ENCODE results near the gene CFAP46. TPM values are rescaled to one million over a fixed set of nuclear protein-coding genes. Genes with fewer than 3 reads are reported as not detected.

The CFAP46 gene
- polyA plus RNA-seq, 3 donors: 0.07 TPM; not detected in 2

DNA sequence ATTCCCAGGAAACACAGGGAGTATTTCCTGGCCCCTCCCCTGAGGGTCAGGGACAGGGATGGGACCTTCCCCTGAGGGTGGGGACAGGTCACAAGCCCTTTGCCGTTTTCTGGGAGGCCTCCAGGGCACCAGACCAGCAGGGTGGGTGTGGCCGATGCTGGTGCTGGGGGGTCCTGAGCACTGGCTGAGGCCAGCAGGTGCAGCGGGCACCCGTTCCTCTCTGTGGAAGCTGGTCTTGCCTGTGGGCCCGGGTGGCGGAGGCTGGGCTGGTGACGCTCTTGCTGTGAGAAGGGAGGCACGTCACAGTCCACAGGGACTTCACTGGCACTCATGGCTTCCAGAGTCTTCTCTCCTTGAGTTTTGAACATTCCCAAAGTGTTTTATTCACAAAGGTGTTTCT, 44.2 kb upstream of the CFAP46 start:
- H3K4me2 ChIP-seq (replicated peaks; ENCODE audit: extremely low read depth, low read length, poor library complexity, severe bottlenecking): no peak overlapping the region
- peaks cover 0 to 5% of the 10 kb centered on the region in 2 donors for H3K27me3 ChIP-seq (ENCODE audit: control insufficient read depth in 2 of 2, insufficient read depth in 2 of 2, low read length in 2 of 2)
- 93% methylated on average over 7 of the region's 8 CpGs for WGBS (ENCODE audit: insufficient coverage)
- TF ChIP-seq, protein P1, sequence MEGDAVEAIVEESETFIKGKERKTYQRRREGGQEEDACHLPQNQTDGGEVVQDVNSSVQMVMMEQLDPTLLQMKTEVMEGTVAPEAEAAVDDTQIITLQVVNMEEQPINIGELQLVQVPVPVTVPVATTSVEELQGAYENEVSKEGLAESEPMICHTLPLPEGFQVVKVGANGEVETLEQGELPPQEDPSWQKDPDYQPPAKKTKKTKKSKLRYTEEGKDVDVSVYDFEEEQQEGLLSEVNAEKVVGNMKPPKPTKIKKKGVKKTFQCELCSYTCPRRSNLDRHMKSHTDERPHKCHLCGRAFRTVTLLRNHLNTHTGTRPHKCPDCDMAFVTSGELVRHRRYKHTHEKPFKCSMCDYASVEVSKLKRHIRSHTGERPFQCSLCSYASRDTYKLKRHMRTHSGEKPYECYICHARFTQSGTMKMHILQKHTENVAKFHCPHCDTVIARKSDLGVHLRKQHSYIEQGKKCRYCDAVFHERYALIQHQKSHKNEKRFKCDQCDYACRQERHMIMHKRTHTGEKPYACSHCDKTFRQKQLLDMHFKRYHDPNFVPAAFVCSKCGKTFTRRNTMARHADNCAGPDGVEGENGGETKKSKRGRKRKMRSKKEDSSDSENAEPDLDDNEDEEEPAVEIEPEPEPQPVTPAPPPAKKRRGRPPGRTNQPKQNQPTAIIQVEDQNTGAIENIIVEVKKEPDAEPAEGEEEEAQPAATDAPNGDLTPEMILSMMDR (IDR thresholded peaks at IDR 0.05): no peak
- no peak overlapping the region for H2AFZ ChIP-seq (ENCODE audit: insufficient read depth, low read depth, low read length, poor library complexity, severe bottlenecking)
- no peaks in the 10 kb centered on the region for H3K79me2 ChIP-seq (ENCODE audit: insufficient read depth, low read length)
- H3K27ac ChIP-seq (ENCODE audit: low read depth in 1 of 2, low read length in 2 of 2): no peak overlapping the region
- H3K9me3 Mint-ChIP-seq: no peaks in the 10 kb centered on the region
- H3K4me3 Mint-ChIP-seq: no peak overlapping the region
- H3K4me1 Mint-ChIP-seq: peaks cover 2% of the 10 kb centered on the region
- H4K20me1 ChIP-seq (ENCODE audit: insufficient read depth, low read length): no peaks in the 10 kb centered on the region
- no peak for DNase-seq
- no peaks in the 10 kb centered on the region for H3K36me3 Mint-ChIP-seq
- no peak overlapping the region for H3K27ac Mint-ChIP-seq
- H3K9me3 ChIP-seq (replicated peaks in 1 of 2; ENCODE audit: control insufficient read depth in 1 of 2, insufficient read depth in 1 of 2, low read length in 2 of 2): no peaks in the 10 kb centered on the region
- intact Hi-C loops (cut with micrococcal nuclease): no loop called here
- H3K4me1 ChIP-seq (ENCODE audit: control insufficient read depth in 1 of 2, insufficient read depth in 2 of 2, low read length in 2 of 2): no peaks in the 10 kb centered on the region
- no peaks in the 10 kb centered on the region for H3K36me3 ChIP-seq (replicated peaks in 1 of 2; ENCODE audit: control insufficient read depth in 1 of 2, insufficient read depth in 2 of 2, low read length in 2 of 2)
- H3K4me3 ChIP-seq (replicated peaks in 1 of 3; ENCODE audit: low read depth in 2 of 3, low read length in 3 of 3): no peak overlapping the region
- H3K27me3 Mint-ChIP-seq (ENCODE audit: low read depth in 3 of 3): peaks cover 3 to 17% (median 12%) of the 10 kb centered on the region in 3 donors
- no peak overlapping the region for H3K9ac ChIP-seq (ENCODE audit: insufficient read depth, low read length, poor library complexity, severe bottlenecking)

DNA sequence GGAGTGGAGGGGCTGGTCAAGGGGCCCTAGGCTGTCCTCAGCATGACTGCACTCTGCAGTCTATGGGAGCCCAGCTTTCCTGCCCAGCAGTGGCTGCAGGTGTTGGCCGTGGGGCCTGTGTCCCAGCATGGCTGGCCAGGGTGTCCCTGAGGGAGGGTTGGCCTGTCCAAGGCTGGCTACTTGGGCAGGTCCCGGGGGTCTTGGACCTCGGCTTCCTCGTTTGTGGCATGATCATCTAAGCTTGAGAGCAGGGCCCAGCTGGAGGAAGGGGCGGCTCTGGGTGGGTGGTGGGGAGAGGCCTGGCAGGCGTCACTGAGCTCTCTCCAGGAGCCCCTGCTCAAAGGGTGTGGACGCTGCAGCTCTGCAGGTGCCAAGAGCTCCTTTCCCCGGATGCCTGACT, 43.7 kb upstream of the CFAP46 start:
- H3K9me3 ChIP-seq (replicated peaks in 1 of 2; ENCODE audit: control insufficient read depth in 1 of 2, insufficient read depth in 1 of 2, low read length in 2 of 2): no peaks in the 10 kb centered on the region
- H3K27me3 Mint-ChIP-seq (ENCODE audit: low read depth in 3 of 3): peaks cover 3 to 16% (median 9%) of the 10 kb centered on the region in 3 donors
- H3K4me3 ChIP-seq (replicated peaks in 1 of 3; ENCODE audit: low read depth in 2 of 3, low read length in 3 of 3): no peak overlapping the region
- intact Hi-C loops (cut with micrococcal nuclease): no loop called here
- H3K27ac ChIP-seq (ENCODE audit: low read depth in 1 of 2, low read length in 2 of 2): no peak overlapping the region
- no peaks in the 10 kb centered on the region for H3K9me3 Mint-ChIP-seq
- TF ChIP-seq, protein P1 (IDR thresholded peaks at IDR 0.05): no peak
- no peak for DNase-seq
- H3K4me1 ChIP-seq (ENCODE audit: control insufficient read depth in 1 of 2, insufficient read depth in 2 of 2, low read length in 2 of 2): no peaks in the 10 kb centered on the region
- no peak overlapping the region for H3K9ac ChIP-seq (ENCODE audit: insufficient read depth, low read length, poor library complexity, severe bottlenecking)
- no peak overlapping the region for H3K4me3 Mint-ChIP-seq
- no peaks in the 10 kb centered on the region for H3K36me3 ChIP-seq (replicated peaks in 1 of 2; ENCODE audit: control insufficient read depth in 1 of 2, insufficient read depth in 2 of 2, low read length in 2 of 2)
- no peak overlapping the region for H3K27ac Mint-ChIP-seq
- H3K27me3 ChIP-seq (ENCODE audit: control insufficient read depth in 2 of 2, insufficient read depth in 2 of 2, low read length in 2 of 2): peaks cover 0 to 5% of the 10 kb centered on the region in 2 donors
- H2AFZ ChIP-seq (ENCODE audit: insufficient read depth, low read depth, low read length, poor library complexity, severe bottlenecking): no peak overlapping the region
- no peak overlapping the region for H3K4me2 ChIP-seq (replicated peaks; ENCODE audit: extremely low read depth, low read length, poor library complexity, severe bottlenecking)
- H3K36me3 Mint-ChIP-seq: no peaks in the 10 kb centered on the region
- WGBS (ENCODE audit: insufficient coverage): 88% methylated on average over 6 of the region's 8 CpGs
- no peaks in the 10 kb centered on the region for H4K20me1 ChIP-seq (ENCODE audit: insufficient read depth, low read length)
- H3K79me2 ChIP-seq (ENCODE audit: insufficient read depth, low read length): no peaks in the 10 kb centered on the region
- peaks cover 2% of the 10 kb centered on the region for H3K4me1 Mint-ChIP-seq

Measured in CD14-positive monocyte (primary cell).